WTC11 (cell line): Measurements from ENCODE around the gene KIF5A. TPM values are rescaled to one million over a fixed set of nuclear protein-coding genes. Genes with fewer than 3 reads are reported as not detected.

ENCODE experiments used
- CTCF ChIP-seq: fragments of 200-600 bp; IDR thresholded peaks from 2 replicates; pipeline ENCODE4 v1.8.0; 2022; ENCODE audit warnings: antibody characterized with exemption
- E2F1 ChIP-seq: sonication (generic); formaldehyde crosslinking; IDR thresholded peaks from 2 replicates; pipeline ENCODE4 v1.8.0; 2022; ENCODE audit warnings: mild to moderate bottlenecking, missing genetic modification reagents
- ETV6 ChIP-seq: sonication (generic); formaldehyde crosslinking; IDR thresholded peaks from 2 replicates; pipeline ENCODE4 v1.8.1; 2022; ENCODE audit warnings: mild to moderate bottlenecking, missing genetic modification reagents
- TEAD4 ChIP-seq: sonication (generic); formaldehyde crosslinking; IDR thresholded peaks from 2 replicates; pipeline ENCODE4 v1.8.0; 2022; ENCODE audit warnings: mild to moderate bottlenecking, missing genetic modification reagents
- microRNA-seq: library from miRNA; unstranded; fragments of <30 nt; microRNA quantifications from one replicate; pipeline ENCODE4 v1.2.0, GENCODE V29; 2022; ENCODE audit warnings: borderline number of aligned reads
- total RNA-seq: library from RNA; stranded (reverse); gene quantifications from 3 replicates; pipeline ENCODE4 v1.2.3, GENCODE V29; 2021
- TF ChIP-seq, protein P1 (sequence below): sonication (generic); formaldehyde crosslinking; IDR thresholded peaks from 2 replicates; pipeline ENCODE4 v1.8.0; 2023; ENCODE audit warnings: mild to moderate bottlenecking, missing genetic modification reagents

KIF5A gene
- total RNA-seq, 1 experiment from 2014 or later = 16.1 TPM

DNA sequence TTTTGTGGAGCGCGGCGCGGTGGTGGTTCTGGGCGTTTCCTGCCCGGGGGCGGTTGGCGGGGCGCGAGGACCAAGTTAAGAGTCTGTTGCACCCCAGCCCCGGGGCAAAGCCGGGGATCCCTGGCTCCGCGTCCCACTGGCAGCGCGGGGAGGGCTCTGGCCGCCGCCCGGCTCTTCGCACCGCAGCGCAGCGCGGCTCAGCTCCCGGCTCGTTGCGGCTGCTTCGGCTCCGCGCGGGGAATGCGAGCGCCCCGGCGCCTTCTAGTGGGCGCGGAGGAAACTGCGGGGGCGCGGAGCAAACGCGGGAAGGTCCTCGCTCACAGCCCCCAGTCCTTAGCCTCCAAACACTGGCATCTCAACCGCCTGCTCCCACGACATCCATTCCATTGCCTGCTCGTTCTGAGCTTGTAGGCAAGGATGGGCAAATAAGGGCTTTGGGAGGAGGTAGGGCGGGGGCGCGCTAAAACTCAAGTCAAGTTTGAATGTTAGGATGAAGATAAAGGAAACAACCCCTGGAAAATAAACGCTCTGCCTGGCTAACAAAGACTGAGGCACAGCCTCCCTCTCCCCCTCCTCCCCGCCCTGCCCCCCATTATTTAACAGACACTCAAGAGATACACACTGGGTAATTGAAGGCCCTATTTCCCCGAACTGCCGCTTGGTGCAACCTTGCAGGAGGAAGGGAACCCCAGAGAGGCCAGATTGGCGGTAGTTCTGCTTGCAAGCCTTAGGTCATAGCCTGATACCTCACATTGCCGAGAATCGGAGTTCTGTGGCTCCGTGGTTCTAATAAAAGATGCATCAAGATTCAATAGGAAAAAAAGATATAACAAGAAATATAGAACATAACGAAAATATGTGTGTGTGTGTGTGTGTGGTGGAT lies 83.4 kb downstream of the KIF5A start, which contains the start of gene B4GALNT1 (continued):
- TF ChIP-seq CTCF (peak; percentile 73), E2F1 (CRISPR knock-in tag) (no peak), ETV6 (CRISPR knock-in tag) (peak; percentile 87), TEAD4 (CRISPR knock-in tag) (no peak)
- TF ChIP-seq, protein P1, sequence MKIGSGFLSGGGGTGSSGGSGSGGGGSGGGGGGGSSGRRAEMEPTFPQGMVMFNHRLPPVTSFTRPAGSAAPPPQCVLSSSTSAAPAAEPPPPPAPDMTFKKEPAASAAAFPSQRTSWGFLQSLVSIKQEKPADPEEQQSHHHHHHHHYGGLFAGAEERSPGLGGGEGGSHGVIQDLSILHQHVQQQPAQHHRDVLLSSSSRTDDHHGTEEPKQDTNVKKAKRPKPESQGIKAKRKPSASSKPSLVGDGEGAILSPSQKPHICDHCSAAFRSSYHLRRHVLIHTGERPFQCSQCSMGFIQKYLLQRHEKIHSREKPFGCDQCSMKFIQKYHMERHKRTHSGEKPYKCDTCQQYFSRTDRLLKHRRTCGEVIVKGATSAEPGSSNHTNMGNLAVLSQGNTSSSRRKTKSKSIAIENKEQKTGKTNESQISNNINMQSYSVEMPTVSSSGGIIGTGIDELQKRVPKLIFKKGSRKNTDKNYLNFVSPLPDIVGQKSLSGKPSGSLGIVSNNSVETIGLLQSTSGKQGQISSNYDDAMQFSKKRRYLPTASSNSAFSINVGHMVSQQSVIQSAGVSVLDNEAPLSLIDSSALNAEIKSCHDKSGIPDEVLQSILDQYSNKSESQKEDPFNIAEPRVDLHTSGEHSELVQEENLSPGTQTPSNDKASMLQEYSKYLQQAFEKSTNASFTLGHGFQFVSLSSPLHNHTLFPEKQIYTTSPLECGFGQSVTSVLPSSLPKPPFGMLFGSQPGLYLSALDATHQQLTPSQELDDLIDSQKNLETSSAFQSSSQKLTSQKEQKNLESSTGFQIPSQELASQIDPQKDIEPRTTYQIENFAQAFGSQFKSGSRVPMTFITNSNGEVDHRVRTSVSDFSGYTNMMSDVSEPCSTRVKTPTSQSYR (CRISPR knock-in tag) = no peak

Small RNA genes within 50 kb of the gene (microRNA-seq; reads per million reads assigned to microRNA genes)
- gene MIR616 (not detected), gene MIR6758 (1.4 reads per million)

Other genes starting within 250 kb of the KIF5A start
- gene R3HDM2, start 119.0 kb upstream of the KIF5A start, total RNA-seq = 34.7 to 39.8 TPM (median 37.5 TPM) in 3 replicates
- 0.09 to 0.20 TPM (median 0.16 TPM) in 3 replicates for gene INHBC, start 115.3 kb upstream of the KIF5A start, total RNA-seq
- 3.2 to 5.0 TPM (median 3.3 TPM) in 3 replicates for gene INHBE, start 94.7 kb upstream of the KIF5A start, total RNA-seq
- 16.2 to 19.1 TPM (median 16.7 TPM) in 3 replicates for gene GLI1, start 90.3 kb upstream of the KIF5A start, total RNA-seq
- gene ARHGAP9, start 70.2 kb upstream of the KIF5A start, total RNA-seq = 3.6 to 3.9 TPM (median 3.8 TPM) in 3 replicates
- 283 to 367 TPM (median 314 TPM) in 3 replicates for gene MARS1, start 62.0 kb upstream of the KIF5A start, total RNA-seq
- 3.4 to 5.3 TPM (median 3.9 TPM) in 3 replicates for gene DDIT3, start 29.5 kb upstream of the KIF5A start, total RNA-seq
- gene MBD6, start 27.2 kb upstream of the KIF5A start, total RNA-seq = 46.3 to 59.4 TPM (median 56.2 TPM) in 3 replicates
- gene DCTN2, start 2.9 kb upstream of the KIF5A start, total RNA-seq = 93.5 to 94.4 TPM (median 94.4 TPM) in 3 replicates
- 25.4 to 26.9 TPM (median 25.8 TPM) in 3 replicates for gene PIP4K2C, start 41.1 kb downstream of the KIF5A start, total RNA-seq
- 52.4 to 57.0 TPM (median 55.7 TPM) in 3 replicates for gene DTX3, start 54.8 kb downstream of the KIF5A start, total RNA-seq
- gene ARHGEF25, start 61.4 kb downstream of the KIF5A start, total RNA-seq = 11.9 to 19.0 TPM (median 17.2 TPM) in 3 replicates
- gene B4GALNT1, start 83.2 kb downstream of the KIF5A start, total RNA-seq = 0.46 to 1.2 TPM (median 1.2 TPM) in 3 replicates
- 77.5 to 93.9 TPM (median 93.1 TPM) in 3 replicates for gene OS9, start 144.1 kb downstream of the KIF5A start, total RNA-seq
- gene AGAP2, start 188.7 kb downstream of the KIF5A start, total RNA-seq = 2.0 to 2.7 TPM (median 2.3 TPM) in 3 replicates
- 9.9 to 18.6 TPM (median 18.4 TPM) in 3 replicates for gene TSPAN31, start 195.0 kb downstream of the KIF5A start, total RNA-seq
- gene CDK4, start 202.3 kb downstream of the KIF5A start, total RNA-seq = 125 to 152 TPM (median 145 TPM) in 3 replicates
- gene MARCHF9, start 205.1 kb downstream of the KIF5A start, total RNA-seq = 6.2 to 9.6 TPM (median 9.2 TPM) in 3 replicates
- 2.1 to 3.2 TPM (median 2.8 TPM) in 3 replicates for gene CYP27B1, start 217.0 kb downstream of the KIF5A start, total RNA-seq
- 25.5 to 31.7 TPM (median 28.6 TPM) in 3 replicates for gene METTL1, start 222.1 kb downstream of the KIF5A start, total RNA-seq
- 3.2 to 3.8 TPM (median 3.3 TPM) in 3 replicates for gene EEF1AKMT3, start 222.6 kb downstream of the KIF5A start, total RNA-seq
- gene TSFM, start 232.7 kb downstream of the KIF5A start, total RNA-seq = 48.6 to 49.5 TPM (median 48.7 TPM) in 3 replicates